Measurements from ENCODE around the gene FOXE3.

FOXE3 gene

GRCh38 chr1:47415728-47416318 is at the start of gene FOXE3:
FOXE3 (plus strand) TSS chr1:47416285; CDS start chr1:47416316, 31 bp downstream.
- DNase-seq (ENCODE audit: low read depth, low spot score), result no peak

- DNase-seq (ENCODE audit: low read depth, low spot score), result no peak
Observed at GRCh38 chr1:47367651-47368050, 48.4 kb upstream of the FOXE3 start.

GRCh38 chr1:47371016-47371517 is 45.0 kb upstream of the FOXE3 start:
- no peak for DNase-seq (ENCODE audit: low read depth, low spot score)

- DNase-seq (ENCODE audit: low read depth, low spot score), result no peak
Observed at GRCh38 chr1:47374501-47374900, 41.6 kb upstream of the FOXE3 start.

GRCh38 chr1:47378147-47378546 is 37.9 kb upstream of the FOXE3 start:
- no peak for DNase-seq (ENCODE audit: low read depth, low spot score)

GRCh38 chr1:47380699-47381098 is 35.4 kb upstream of the FOXE3 start:
- DNase-seq (ENCODE audit: low read depth, low spot score), result no peak

- no peak for DNase-seq (ENCODE audit: low read depth, low spot score)
Observed at GRCh38 chr1:47382399-47382983, 33.6 kb upstream of the FOXE3 start.

GRCh38 chr1:47384083-47384482 is 32.0 kb upstream of the FOXE3 start:
- DNase-seq (ENCODE audit: low read depth, low spot score), result no peak

- DNase-seq (ENCODE audit: low read depth, low spot score), result no peak
Observed at GRCh38 chr1:47385020-47385419, 31.1 kb upstream of the FOXE3 start.

- DNase-seq (ENCODE audit: low read depth, low spot score), result no peak
Observed at GRCh38 chr1:47386268-47386667, 29.8 kb upstream of the FOXE3 start.

- DNase-seq (ENCODE audit: low read depth, low spot score), result no peak
Observed at GRCh38 chr1:47388030-47388890, 27.8 kb upstream of the FOXE3 start.

GRCh38 chr1:47388891-47389238 is 27.2 kb upstream of the FOXE3 start:
- DNase-seq (ENCODE audit: low read depth, low spot score), result no peak

GRCh38 chr1:47389731-47390130 is 26.4 kb upstream of the FOXE3 start:
- no peak for DNase-seq (ENCODE audit: low read depth, low spot score)

GRCh38 chr1:47390843-47391242 is 25.2 kb upstream of the FOXE3 start:
- no peak for DNase-seq (ENCODE audit: low read depth, low spot score)

- no peak for DNase-seq (ENCODE audit: low read depth, low spot score)
Observed at GRCh38 chr1:47393141-47393540, 22.9 kb upstream of the FOXE3 start.

- no peak for DNase-seq (ENCODE audit: low read depth, low spot score)
Observed at GRCh38 chr1:47395433-47395832, 20.7 kb upstream of the FOXE3 start.

GRCh38 chr1:47396671-47397196 is 19.4 kb upstream of the FOXE3 start:
- no peak for DNase-seq (ENCODE audit: low read depth, low spot score)

- DNase-seq (ENCODE audit: low read depth, low spot score), result no peak
Observed at GRCh38 chr1:47399138-47399845, 16.8 kb upstream of the FOXE3 start.

- DNase-seq (ENCODE audit: low read depth, low spot score), result no peak
Observed at GRCh38 chr1:47399846-47400155, 16.3 kb upstream of the FOXE3 start.

- DNase-seq (ENCODE audit: low read depth, low spot score), result no peak
Observed at GRCh38 chr1:47401761-47402160, 14.3 kb upstream of the FOXE3 start.

GRCh38 chr1:47402591-47402990 is 13.5 kb upstream of the FOXE3 start:
- no peak for DNase-seq (ENCODE audit: low read depth, low spot score)

- DNase-seq (ENCODE audit: low read depth, low spot score), result no peak
Observed at GRCh38 chr1:47403321-47403910, 12.7 kb upstream of the FOXE3 start.

All from activated CD4-positive, CD25-positive, alpha-beta regulatory T cell treated with anti-CD3 and anti-CD28 coated beads, Interleukin-2, amount 50 U/mL, for 16 hours (primary cell).